GM18517 (cell line): ENCODE measurements around the gene UFSP1.
A peak's percentile ranks its signal among the peaks of the same experiment; 100 is the strongest.

Experiments used
- ATAC-seq: cut with Tn5 transposase; IDR thresholded peaks from one replicate; pipeline ENCODE4 v1.9.1; 2021; ENCODE audit warnings: mild to moderate bottlenecking, moderate library complexity; ENCODE audit not compliant: unreplicated experiment

Gene UFSP1

DNA sequence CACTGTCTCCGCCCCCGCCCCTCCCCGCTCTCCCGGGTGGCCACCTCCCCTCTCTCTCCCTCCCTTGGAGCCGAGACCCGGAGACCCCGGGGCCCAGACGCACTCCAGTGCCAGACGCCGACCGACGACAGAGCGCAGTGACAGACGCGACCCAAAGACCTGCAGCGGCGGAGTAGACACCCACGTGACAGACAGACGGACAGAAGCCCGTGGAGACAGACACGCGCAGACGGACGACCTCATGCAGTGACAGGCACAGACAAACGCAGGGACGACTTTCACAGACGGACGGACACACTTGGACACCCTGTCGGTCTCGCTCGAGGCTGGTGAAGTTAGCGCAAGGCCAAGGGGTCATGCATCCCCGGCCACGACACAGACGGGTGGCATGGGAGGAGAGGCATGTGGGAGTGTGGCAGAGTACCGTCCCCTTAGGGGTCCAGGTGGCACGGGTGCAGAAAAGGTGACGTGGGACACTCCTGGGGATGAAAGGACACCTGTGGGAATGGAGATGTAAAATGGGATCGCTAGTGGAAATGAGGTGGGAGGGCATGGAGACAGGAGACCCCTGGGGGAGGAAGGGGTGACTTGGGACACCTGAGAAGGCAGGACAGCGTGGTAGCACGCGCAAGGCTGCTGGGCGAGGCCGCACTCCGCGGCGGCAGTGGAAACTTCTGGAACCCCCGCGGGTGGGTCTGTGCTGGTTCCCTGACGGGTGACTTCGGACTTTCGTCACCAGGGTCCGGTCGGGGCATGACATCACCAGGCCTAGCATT lies 6.6 kb upstream of the UFSP1 start:
- no peak for ATAC-seq

- no peak for ATAC-seq
Measured at GRCh38 chr7:100895701-100895955, 6.1 kb upstream of the UFSP1 start, which contains the start of gene ACHE. Gene ACHE (minus strand): TSS chr7:100895888. CDS start chr7:100894232, 1,656 bp downstream.

DNA sequence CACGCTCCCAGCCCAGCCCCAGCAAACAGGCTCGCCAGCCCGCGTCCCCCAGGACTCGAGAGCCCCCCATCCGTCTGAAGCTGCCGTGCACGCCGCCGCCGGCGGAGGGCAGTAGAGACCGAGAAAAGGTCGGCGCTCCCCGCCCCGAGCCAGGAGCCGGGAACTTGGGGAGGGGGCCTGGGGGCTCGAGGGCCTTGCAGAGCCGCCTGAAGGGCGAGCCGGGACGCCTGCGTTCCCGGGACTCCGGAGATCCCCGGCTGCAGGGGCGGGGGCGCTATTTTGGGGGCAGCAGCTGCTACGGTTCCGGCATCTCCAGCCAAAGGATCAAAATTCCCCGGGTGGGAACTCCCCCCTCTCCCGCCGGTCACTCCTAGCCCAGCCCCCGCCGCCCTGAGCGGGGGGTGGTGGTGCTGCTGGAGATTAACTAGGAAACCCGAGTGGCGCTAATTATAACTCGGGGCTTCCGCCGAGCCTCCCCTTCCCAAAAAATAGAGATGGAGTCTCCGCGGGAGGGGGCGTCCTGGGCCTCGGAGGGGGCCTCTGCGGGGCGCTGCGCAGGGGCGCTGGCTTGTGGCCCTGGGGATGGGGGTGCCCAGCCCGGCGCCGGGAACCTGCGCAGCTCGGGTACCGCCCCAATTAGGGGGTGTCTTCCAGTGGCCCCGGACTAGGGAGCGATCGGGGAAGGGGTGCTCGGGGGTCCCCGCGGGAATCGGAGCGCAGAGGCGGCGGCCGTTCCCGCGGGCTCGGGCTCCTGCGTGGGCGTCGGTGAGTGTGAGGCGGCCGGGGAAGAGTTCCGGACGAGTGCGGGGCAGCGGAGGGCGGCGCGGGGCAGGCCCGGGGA lies 5.6 kb upstream of the UFSP1 start:
- no peak for ATAC-seq

DNA sequence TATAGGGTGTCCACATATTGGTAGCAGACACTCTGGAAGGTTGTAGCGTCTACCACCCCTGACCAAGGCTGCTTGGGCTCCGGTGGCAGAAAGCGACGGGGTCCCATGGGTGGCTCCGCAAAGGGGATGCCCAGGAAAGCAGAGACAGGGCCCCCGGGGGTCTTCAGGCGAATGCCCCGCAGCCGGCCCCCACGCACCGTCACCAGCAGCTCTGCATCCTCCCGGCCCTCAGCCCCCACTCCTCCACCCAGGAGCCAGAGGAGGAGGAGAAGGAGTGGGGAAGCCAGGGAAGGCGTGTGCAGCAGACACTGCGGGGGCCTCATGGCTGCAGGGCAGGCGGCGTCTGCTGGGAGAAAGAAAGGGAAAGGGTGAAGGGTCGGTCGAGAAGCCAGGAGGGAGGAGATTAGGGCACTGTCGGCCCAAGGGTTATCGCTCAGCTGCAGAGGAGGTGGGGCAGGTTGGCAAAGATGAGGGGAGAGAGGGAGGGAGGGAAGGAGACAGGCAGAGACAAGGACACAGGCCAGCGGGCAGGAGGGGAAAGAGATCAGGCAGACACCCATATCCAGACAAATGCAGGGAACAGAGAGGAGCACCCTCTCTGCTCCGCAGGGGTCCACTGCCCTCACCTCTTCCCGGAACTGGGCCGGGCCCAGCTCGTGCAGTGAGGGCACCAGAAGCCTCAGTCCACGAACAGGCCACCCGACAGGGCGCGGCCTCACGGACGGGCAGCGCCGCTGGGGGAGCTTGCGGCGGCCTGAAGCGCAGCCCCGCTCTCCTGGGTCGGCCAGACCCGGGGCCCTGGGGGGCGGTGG lies 4.6 kb upstream of the UFSP1 start:
- ATAC-seq: no peak

GRCh38 chr7:100893318-100893895 lies 3.9 kb upstream of the UFSP1 start:
- ATAC-seq: no peak

- no peak for ATAC-seq
Measured at GRCh38 chr7:100892364-100893317, 3.1 kb upstream of the UFSP1 start.

DNA sequence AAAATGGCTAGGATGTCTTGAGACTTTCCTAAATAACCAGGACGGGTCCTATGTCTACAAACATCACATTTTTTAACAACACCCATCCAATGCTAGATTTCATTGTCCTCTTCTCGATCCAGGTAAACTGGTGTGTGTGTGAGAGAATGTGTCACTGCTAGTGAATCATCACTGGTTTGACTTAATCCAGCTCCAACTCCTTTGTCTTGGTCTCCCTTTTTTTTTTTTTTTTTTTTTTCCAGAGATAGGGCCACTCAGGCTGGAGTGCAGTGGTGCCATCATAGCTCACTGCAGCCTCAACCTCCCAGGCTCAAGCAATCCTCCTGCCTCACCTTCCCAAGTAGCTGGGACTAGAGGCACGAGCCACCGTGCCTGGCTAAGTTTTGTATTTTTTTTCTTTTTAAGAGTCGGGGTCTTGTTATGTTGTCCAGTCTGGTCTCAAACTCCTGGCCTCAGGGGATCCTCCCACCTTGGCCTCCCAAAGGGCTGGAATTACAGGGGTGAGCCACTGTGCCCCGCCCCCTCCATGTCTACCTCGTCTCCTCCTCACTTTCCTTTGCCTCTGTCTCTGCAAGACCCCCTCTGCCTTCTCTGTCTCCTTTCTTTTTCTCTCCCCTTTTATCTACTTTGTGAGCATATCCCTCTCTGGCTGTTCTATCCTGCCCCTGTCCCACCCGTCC lies 2.2 kb upstream of the UFSP1 start:
- ATAC-seq: no peak

- ATAC-seq: no peak
Measured at GRCh38 chr7:100890653-100891567, 1.4 kb upstream of the UFSP1 start.

- ATAC-seq: no peak
Measured at GRCh38 chr7:100888291-100888987, 1.1 kb downstream of the UFSP1 start.

DNA sequence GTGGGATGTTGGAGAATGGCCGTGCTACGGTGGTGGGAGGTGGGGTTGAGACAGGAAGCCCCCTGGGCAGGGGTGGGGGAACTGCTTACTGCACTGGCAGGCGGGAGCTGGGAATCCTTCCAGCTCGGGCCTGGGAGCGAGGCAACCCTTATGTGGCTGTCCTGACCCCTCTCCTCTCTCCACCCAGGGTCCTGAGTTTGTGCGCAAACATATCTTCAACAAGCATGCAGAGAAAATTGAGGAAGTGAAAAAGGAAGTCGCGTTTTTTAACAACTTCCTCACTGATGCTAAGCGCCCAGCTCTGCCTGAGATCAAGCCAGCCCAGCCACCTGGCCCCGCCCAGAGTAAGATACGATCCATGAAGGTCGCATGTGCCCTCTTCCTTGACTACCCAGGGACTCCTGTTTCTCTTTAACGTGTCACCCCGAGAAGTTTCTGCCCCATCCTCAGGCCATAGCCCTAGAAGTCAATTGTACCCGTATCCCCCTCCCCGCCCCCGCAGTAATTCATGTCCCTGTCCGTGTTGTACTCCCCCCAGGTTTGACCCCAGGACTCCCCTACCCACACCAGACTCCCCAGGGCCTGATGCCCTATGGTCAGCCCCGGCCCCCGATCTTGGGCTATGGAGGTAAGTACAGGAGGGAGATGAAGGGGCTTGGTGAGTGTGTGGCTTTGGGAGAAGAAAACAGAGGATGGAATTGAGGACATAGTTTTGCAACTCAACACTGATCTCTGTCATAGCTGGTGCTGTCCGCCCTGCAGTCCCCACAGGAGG lies 1.8 kb downstream of the UFSP1 start:
- peak; percentile 55 for ATAC-seq

- ATAC-seq: no peak
Measured at GRCh38 chr7:100886936-100887515, 2.5 kb downstream of the UFSP1 start.

- no peak for ATAC-seq
Measured at GRCh38 chr7:100886142-100886935, 3.2 kb downstream of the UFSP1 start.

GRCh38 chr7:100885440-100886141 lies 3.9 kb downstream of the UFSP1 start:
- ATAC-seq: no peak

GRCh38 chr7:100884736-100885439 lies 4.6 kb downstream of the UFSP1 start:
- no peak for ATAC-seq
